Progenitor cell of endocrine pancreas (in vitro differentiated cells): ENCODE measurements around the gene KCNA2. TPM values are rescaled to one million over a fixed set of nuclear protein-coding genes. Genes with fewer than 3 reads are reported as not detected.

Source experiments
- DNase-seq: peaks from one replicate; pipeline ENCODE4 v3.0.0; 2021; ENCODE audit warnings: low spot score; ENCODE audit not compliant: unreplicated experiment
- H3K27ac Mint-ChIP-seq: 2 replicates; pipeline ENCODE4 v1.8.0; 2021; ENCODE audit warnings: mild to moderate bottlenecking, moderate library complexity, mixed read lengths
- H3K27me3 Mint-ChIP-seq: 2 replicates; pipeline ENCODE4 v1.8.0; 2021; ENCODE audit warnings: mixed read lengths
- H3K36me3 Mint-ChIP-seq: 2 replicates; pipeline ENCODE4 v1.8.0; 2022; ENCODE audit warnings: mixed read lengths; ENCODE audit not compliant: insufficient read depth
- H3K4me1 Mint-ChIP-seq: 2 replicates; pipeline ENCODE4 v1.8.0; 2021; ENCODE audit warnings: low read depth, mixed read lengths
- H3K4me3 Mint-ChIP-seq: 2 replicates; pipeline ENCODE4 v1.8.0; 2021; ENCODE audit warnings: low read depth, mild to moderate bottlenecking, moderate library complexity, mixed read lengths
- H3K9me3 Mint-ChIP-seq: 2 replicates; pipeline ENCODE4 v1.8.0; 2021; ENCODE audit warnings: low read depth, mixed read lengths
- CTCF ChIP-seq: fragments of 200-600 bp; sonication (generic); IDR thresholded peaks from one replicate; pipeline ENCODE4 v1.5.0; 2021; ENCODE audit warnings: antibody characterized with exemption, mild to moderate bottlenecking; ENCODE audit not compliant: unreplicated experiment
- total RNA-seq: library from RNA; stranded (reverse); gene quantifications from 2 replicates; pipeline ENCODE4 v1.2.1, GENCODE V29; 2021

KCNA2 gene
- total RNA-seq, 1 donor from 2014 or later, result 0.05 TPM

- TF ChIP-seq CTCF, result peak; percentile 84
- peak overlapping the region; percentile 14 for H3K4me3 Mint-ChIP-seq
- H3K36me3 Mint-ChIP-seq, result no peaks in the 10 kb centered on the region
- no peaks in the 10 kb centered on the region for H3K9me3 Mint-ChIP-seq
- H3K27me3 Mint-ChIP-seq, result peaks cover 79% of the 10 kb centered on the region
- DNase-seq, result peak; percentile 58
- no peaks in the 10 kb centered on the region for H3K4me1 Mint-ChIP-seq
- H3K27ac Mint-ChIP-seq, result no peak overlapping the region
Measured at GRCh38 chr1:110554871-110555801, 51.0 kb downstream of the KCNA2 start.

GRCh38 chr1:110551278-110551809, 54.8 kb downstream of the KCNA2 start:
- H3K27me3 Mint-ChIP-seq, result peaks cover 61% of the 10 kb centered on the region

GRCh38 chr1:110549831-110550230, 56.3 kb downstream of the KCNA2 start:
- peaks cover 57% of the 10 kb centered on the region for H3K27me3 Mint-ChIP-seq
- no peaks in the 10 kb centered on the region for H3K9me3 Mint-ChIP-seq
- H3K36me3 Mint-ChIP-seq, result no peaks in the 10 kb centered on the region
- no peak overlapping the region for H3K27ac Mint-ChIP-seq
- no peak overlapping the region for H3K4me3 Mint-ChIP-seq
- peaks cover 4% of the 10 kb centered on the region for H3K4me1 Mint-ChIP-seq
- DNase-seq, result no peak
- TF ChIP-seq CTCF, result no peak

More at GRCh38 chr1:110551278-110551809, 54.8 kb downstream of the KCNA2 start:
- DNase-seq, result no peak
- Mint-ChIP-seq H3K27ac (no peak overlapping the region), H3K4me1 (peaks cover 4% of the 10 kb centered on the region), H3K9me3 (no peaks in the 10 kb centered on the region), H3K4me3 (no peak overlapping the region), H3K36me3 (no peaks in the 10 kb centered on the region)
- TF ChIP-seq CTCF, result no peak

- peaks cover 4% of the 10 kb centered on the region for H3K4me1 Mint-ChIP-seq
- peak; percentile 65 for TF ChIP-seq CTCF
- H3K4me3 Mint-ChIP-seq, result no peak overlapping the region
- peaks cover 53% of the 10 kb centered on the region for H3K27me3 Mint-ChIP-seq
- peak overlapping the region; percentile 63 for H3K27ac Mint-ChIP-seq
- H3K9me3 Mint-ChIP-seq, result no peaks in the 10 kb centered on the region
- no peaks in the 10 kb centered on the region for H3K36me3 Mint-ChIP-seq
- DNase-seq, result peak; percentile 40
Measured at GRCh38 chr1:110548381-110548780, 57.8 kb downstream of the KCNA2 start.

GRCh38 chr1:110547017-110547416, 59.1 kb downstream of the KCNA2 start:
- Mint-ChIP-seq H3K4me1 (peaks cover 4% of the 10 kb centered on the region), H3K9me3 (no peaks in the 10 kb centered on the region), H3K27ac (no peak overlapping the region), H3K36me3 (no peaks in the 10 kb centered on the region), H3K27me3 (peaks cover 40% of the 10 kb centered on the region), H3K4me3 (no peak overlapping the region)
- no peak for DNase-seq
- TF ChIP-seq CTCF, result no peak
